ENCODE measurements around the gene CSRP1. TPM values are rescaled to one million over a fixed set of nuclear protein-coding genes. Genes with fewer than 3 reads are reported as not detected.

The CSRP1 gene
- total RNA-seq, 1 experiment from 2014 or later: 14.3 TPM

- TF ChIP-seq, protein P1, sequence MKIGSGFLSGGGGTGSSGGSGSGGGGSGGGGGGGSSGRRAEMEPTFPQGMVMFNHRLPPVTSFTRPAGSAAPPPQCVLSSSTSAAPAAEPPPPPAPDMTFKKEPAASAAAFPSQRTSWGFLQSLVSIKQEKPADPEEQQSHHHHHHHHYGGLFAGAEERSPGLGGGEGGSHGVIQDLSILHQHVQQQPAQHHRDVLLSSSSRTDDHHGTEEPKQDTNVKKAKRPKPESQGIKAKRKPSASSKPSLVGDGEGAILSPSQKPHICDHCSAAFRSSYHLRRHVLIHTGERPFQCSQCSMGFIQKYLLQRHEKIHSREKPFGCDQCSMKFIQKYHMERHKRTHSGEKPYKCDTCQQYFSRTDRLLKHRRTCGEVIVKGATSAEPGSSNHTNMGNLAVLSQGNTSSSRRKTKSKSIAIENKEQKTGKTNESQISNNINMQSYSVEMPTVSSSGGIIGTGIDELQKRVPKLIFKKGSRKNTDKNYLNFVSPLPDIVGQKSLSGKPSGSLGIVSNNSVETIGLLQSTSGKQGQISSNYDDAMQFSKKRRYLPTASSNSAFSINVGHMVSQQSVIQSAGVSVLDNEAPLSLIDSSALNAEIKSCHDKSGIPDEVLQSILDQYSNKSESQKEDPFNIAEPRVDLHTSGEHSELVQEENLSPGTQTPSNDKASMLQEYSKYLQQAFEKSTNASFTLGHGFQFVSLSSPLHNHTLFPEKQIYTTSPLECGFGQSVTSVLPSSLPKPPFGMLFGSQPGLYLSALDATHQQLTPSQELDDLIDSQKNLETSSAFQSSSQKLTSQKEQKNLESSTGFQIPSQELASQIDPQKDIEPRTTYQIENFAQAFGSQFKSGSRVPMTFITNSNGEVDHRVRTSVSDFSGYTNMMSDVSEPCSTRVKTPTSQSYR (CRISPR knock-in tag; IDR thresholded peaks at IDR 0.05): no peak
- peak; percentile 65; the same call in 1 of the 2 replicates for TF ChIP-seq MYBL2 (CRISPR knock-in tag; IDR thresholded peaks at IDR 0.05)
- TF ChIP-seq, protein P2, sequence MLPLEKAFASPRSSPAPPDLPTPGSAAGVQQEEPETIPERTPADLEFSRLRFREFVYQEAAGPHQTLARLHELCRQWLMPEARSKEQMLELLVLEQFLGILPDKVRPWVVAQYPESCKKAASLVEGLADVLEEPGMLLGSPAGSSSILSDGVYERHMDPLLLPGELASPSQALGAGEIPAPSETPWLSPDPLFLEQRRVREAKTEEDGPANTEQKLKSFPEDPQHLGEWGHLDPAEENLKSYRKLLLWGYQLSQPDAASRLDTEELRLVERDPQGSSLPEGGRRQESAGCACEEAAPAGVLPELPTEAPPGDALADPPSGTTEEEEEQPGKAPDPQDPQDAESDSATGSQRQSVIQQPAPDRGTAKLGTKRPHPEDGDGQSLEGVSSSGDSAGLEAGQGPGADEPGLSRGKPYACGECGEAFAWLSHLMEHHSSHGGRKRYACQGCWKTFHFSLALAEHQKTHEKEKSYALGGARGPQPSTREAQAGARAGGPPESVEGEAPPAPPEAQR (CRISPR knock-in tag; IDR thresholded peaks at IDR 0.05): no peak
- no peak for TF ChIP-seq ZNF219 (CRISPR knock-in tag; IDR thresholded peaks at IDR 0.05; ENCODE audit: borderline replicate concordance)
- TF ChIP-seq SMAD3 (CRISPR knock-in tag; IDR thresholded peaks at IDR 0.05; ENCODE audit: borderline replicate concordance): peak; percentile 48; the same call in 1 of the 2 replicates
- peak; percentile 85 for TF ChIP-seq FOXP1 (CRISPR knock-in tag; IDR thresholded peaks at IDR 0.05; ENCODE audit: borderline replicate concordance)
- no peak for TF ChIP-seq OVOL2 (CRISPR knock-in tag; IDR thresholded peaks at IDR 0.05; ENCODE audit: borderline replicate concordance)
- no peak for TF ChIP-seq E2F4 (CRISPR knock-in tag; IDR thresholded peaks at IDR 0.05; ENCODE audit: borderline replicate concordance, low read depth)
- TF ChIP-seq, protein P3, sequence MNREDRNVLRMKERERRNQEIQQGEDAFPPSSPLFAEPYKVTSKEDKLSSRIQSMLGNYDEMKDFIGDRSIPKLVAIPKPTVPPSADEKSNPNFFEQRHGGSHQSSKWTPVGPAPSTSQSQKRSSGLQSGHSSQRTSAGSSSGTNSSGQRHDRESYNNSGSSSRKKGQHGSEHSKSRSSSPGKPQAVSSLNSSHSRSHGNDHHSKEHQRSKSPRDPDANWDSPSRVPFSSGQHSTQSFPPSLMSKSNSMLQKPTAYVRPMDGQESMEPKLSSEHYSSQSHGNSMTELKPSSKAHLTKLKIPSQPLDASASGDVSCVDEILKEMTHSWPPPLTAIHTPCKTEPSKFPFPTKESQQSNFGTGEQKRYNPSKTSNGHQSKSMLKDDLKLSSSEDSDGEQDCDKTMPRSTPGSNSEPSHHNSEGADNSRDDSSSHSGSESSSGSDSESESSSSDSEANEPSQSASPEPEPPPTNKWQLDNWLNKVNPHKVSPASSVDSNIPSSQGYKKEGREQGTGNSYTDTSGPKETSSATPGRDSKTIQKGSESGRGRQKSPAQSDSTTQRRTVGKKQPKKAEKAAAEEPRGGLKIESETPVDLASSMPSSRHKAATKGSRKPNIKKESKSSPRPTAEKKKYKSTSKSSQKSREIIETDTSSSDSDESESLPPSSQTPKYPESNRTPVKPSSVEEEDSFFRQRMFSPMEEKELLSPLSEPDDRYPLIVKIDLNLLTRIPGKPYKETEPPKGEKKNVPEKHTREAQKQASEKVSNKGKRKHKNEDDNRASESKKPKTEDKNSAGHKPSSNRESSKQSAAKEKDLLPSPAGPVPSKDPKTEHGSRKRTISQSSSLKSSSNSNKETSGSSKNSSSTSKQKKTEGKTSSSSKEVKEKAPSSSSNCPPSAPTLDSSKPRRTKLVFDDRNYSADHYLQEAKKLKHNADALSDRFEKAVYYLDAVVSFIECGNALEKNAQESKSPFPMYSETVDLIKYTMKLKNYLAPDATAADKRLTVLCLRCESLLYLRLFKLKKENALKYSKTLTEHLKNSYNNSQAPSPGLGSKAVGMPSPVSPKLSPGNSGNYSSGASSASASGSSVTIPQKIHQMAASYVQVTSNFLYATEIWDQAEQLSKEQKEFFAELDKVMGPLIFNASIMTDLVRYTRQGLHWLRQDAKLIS (CRISPR knock-in tag; IDR thresholded peaks at IDR 0.05; ENCODE audit: borderline replicate concordance): no peak
- TF ChIP-seq CREM (CRISPR knock-in tag; IDR thresholded peaks at IDR 0.05): no peak
- no peak for TF ChIP-seq JUN (CRISPR knock-in tag; IDR thresholded peaks at IDR 0.05)
- 0 out of 2 replicates have a peak, but pooled peaks have one; percentile 21 for TF ChIP-seq FOXK1 (CRISPR knock-in tag; IDR thresholded peaks at IDR 0.05)
- TF ChIP-seq GRHL2 (CRISPR knock-in tag; IDR thresholded peaks at IDR 0.05; ENCODE audit: insufficient replicate concordance, severe bottlenecking): no peak
- TF ChIP-seq CREB1 (CRISPR knock-in tag; IDR thresholded peaks at IDR 0.05): no peak
- TF ChIP-seq, protein P4, sequence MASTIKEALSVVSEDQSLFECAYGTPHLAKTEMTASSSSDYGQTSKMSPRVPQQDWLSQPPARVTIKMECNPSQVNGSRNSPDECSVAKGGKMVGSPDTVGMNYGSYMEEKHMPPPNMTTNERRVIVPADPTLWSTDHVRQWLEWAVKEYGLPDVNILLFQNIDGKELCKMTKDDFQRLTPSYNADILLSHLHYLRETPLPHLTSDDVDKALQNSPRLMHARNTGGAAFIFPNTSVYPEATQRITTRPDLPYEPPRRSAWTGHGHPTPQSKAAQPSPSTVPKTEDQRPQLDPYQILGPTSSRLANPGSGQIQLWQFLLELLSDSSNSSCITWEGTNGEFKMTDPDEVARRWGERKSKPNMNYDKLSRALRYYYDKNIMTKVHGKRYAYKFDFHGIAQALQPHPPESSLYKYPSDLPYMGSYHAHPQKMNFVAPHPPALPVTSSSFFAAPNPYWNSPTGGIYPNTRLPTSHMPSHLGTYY (CRISPR knock-in tag; IDR thresholded peaks at IDR 0.05): no peak
- TF ChIP-seq, protein P5, sequence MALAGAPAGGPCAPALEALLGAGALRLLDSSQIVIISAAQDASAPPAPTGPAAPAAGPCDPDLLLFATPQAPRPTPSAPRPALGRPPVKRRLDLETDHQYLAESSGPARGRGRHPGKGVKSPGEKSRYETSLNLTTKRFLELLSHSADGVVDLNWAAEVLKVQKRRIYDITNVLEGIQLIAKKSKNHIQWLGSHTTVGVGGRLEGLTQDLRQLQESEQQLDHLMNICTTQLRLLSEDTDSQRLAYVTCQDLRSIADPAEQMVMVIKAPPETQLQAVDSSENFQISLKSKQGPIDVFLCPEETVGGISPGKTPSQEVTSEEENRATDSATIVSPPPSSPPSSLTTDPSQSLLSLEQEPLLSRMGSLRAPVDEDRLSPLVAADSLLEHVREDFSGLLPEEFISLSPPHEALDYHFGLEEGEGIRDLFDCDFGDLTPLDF (CRISPR knock-in tag; IDR thresholded peaks at IDR 0.05): no peak
- 0 out of 2 replicates have a peak, but pooled peaks have one; percentile 75 for TF ChIP-seq RELA (CRISPR knock-in tag; IDR thresholded peaks at IDR 0.05; ENCODE audit: borderline replicate concordance)
- TF ChIP-seq ELF4 (CRISPR knock-in tag; IDR thresholded peaks at IDR 0.05; ENCODE audit: low read depth): peak; percentile 64; the same call in 1 of the 2 replicates
- TF ChIP-seq TEAD1 (CRISPR knock-in tag; IDR thresholded peaks at IDR 0.05): 0 out of 2 replicates have a peak, but pooled peaks have one; percentile 51
- no peak for TF ChIP-seq ATF3 (CRISPR knock-in tag; conservative IDR thresholded peaks at IDR 0.05)
Observed at GRCh38 chr1:201506557-201507359, at the start of gene CSRP1 (continued).
